HepG2 (cell line): ENCODE measurements around the gene RPL31. TPM values are rescaled to one million over a fixed set of nuclear protein-coding genes. Genes with fewer than 3 reads are reported as not detected.

Source experiments
- CREB1 ChIP-seq, 2 experiments: fragments of 450-650 bp in 1 of 2; IDR thresholded peaks; 2 replicates each; pipeline ENCODE4 v1.6.1; 2016 to 2017; ENCODE audit warnings: control low read depth in 1 of 2, mild to moderate bottlenecking in 1 of 2, missing compliant biosample characterization in 1 of 2, missing genetic modification characterization in 1 of 2
- FOXA1 ChIP-seq, 2 experiments: fragments of 450-650 bp in 1 of 2; sonication (generic) in 1 of 2; formaldehyde crosslinking in 1 of 2; IDR thresholded peaks; 2 replicates each; pipeline versions ENCODE4 v1.4.0 to v1.6.1; 2016 to 2020; ENCODE audit warnings: missing genetic modification reagents in 1 of 2
- FOXK2 ChIP-seq: fragments of 450-650 bp; IDR thresholded peaks from 2 replicates; pipeline ENCODE4 v1.6.1; 2016
- KDM2A ChIP-seq: sonication (generic); formaldehyde crosslinking; IDR thresholded peaks from 2 replicates; pipeline ENCODE4 v1.4.0; 2020; ENCODE audit warnings: low read depth, missing genetic modification reagents, borderline replicate concordance
- KLF6 ChIP-seq: IDR thresholded peaks from 2 replicates; pipeline ENCODE4 v1.8.0; 2016; ENCODE audit warnings: missing biosample characterization, missing genetic modification reagents
- NCOA2 ChIP-seq: sonication (generic); formaldehyde crosslinking; IDR thresholded peaks from 2 replicates; pipeline ENCODE4 v1.8.0; 2022; ENCODE audit warnings: inconsistent platforms
- NR2F6 ChIP-seq, 2 experiments: IDR thresholded peaks; 2 replicates each; pipeline ENCODE4 v1.6.1; 2016; ENCODE audit warnings: antibody characterized with exemption in 1 of 2, mild to moderate bottlenecking in 1 of 2
- WIZ ChIP-seq: sonication (generic); formaldehyde crosslinking; IDR thresholded peaks from 2 replicates; pipeline ENCODE4 v1.5.1; 2020; ENCODE audit warnings: mild to moderate bottlenecking, missing genetic modification reagents
- ZMYM3 ChIP-seq: sonication (generic); formaldehyde crosslinking; IDR thresholded peaks from 2 replicates; pipeline ENCODE4 v1.5.1; 2020; ENCODE audit warnings: mild to moderate bottlenecking, missing genetic modification reagents
- ZNF138 ChIP-seq: sonication (generic); formaldehyde crosslinking; IDR thresholded peaks from 2 replicates; pipeline ENCODE4 v1.5.0; 2020; ENCODE audit warnings: mild to moderate bottlenecking, low read depth, missing genetic modification reagents
- ZNF713 ChIP-seq: sonication (generic); formaldehyde crosslinking; IDR thresholded peaks from 2 replicates; pipeline ENCODE4 v1.4.0; 2020; ENCODE audit warnings: mild to moderate bottlenecking, missing genetic modification reagents
- ZNF768 ChIP-seq: sonication (generic); formaldehyde crosslinking; IDR thresholded peaks from 2 replicates; pipeline ENCODE4 v1.4.0; 2020; ENCODE audit warnings: missing genetic modification reagents
- ZNF816 ChIP-seq: sonication (generic); formaldehyde crosslinking; IDR thresholded peaks from 2 replicates; pipeline ENCODE4 v1.8.0; 2022; ENCODE audit warnings: missing genetic modification reagents, mild to moderate bottlenecking, borderline replicate concordance
- polyA plus RNA-seq, 8 experiments: library from polyadenylated mRNA; depleted of rRNA in 3 of 8; stranded (reverse) in 7 of 8; unstranded in 1 of 8; fragments of >200 nt; fragmentation: Illumina TruSeq in 4 of 8; extraction: Trizol in 4 of 8; gene quantifications; 2 replicates each; pipeline versions ENCODE4 v1.2.1 to v1.2.3, GENCODE V29; 2011 to 2016; ENCODE audit warnings: low read depth in 4 of 8, missing spikeins in 1 of 8, mixed read lengths in 1 of 8; ENCODE audit not compliant: insufficient read depth in 1 of 8
- total RNA-seq, 5 experiments: library from RNA; depleted of rRNA; stranded (reverse); fragments of >200 nt; fragmentation: Illumina TruSeq; extraction: Trizol; gene quantifications; 2 replicates each; pipeline ENCODE4 v1.2.3, GENCODE V29; 2016; ENCODE audit warnings: low read depth in 1 of 5
- TF ChIP-seq, protein P1 (sequence below): sonication (generic); formaldehyde crosslinking; IDR thresholded peaks from 2 replicates; pipeline ENCODE4 v1.5.1; 2020; ENCODE audit warnings: mild to moderate bottlenecking, missing genetic modification reagents, borderline replicate concordance
- TF ChIP-seq, protein P2 (sequence below): sonication (generic); formaldehyde crosslinking; IDR thresholded peaks from 2 replicates; pipeline ENCODE4 v1.4.0; 2020; ENCODE audit warnings: missing genetic modification reagents, mild to moderate bottlenecking, borderline replicate concordance
- TF ChIP-seq, protein P3 (sequence below): sonication (generic); formaldehyde crosslinking; IDR thresholded peaks from 2 replicates; pipeline ENCODE4 v1.4.0; 2020; ENCODE audit warnings: mild to moderate bottlenecking, missing genetic modification reagents

Gene RPL31
- total and polyA plus RNA-seq, 2 of the 13 experiments (the other 11 are each of a cell fraction or from before 2014, with no cell fraction given), result 3,331 to 3,582 TPM

DNA sequence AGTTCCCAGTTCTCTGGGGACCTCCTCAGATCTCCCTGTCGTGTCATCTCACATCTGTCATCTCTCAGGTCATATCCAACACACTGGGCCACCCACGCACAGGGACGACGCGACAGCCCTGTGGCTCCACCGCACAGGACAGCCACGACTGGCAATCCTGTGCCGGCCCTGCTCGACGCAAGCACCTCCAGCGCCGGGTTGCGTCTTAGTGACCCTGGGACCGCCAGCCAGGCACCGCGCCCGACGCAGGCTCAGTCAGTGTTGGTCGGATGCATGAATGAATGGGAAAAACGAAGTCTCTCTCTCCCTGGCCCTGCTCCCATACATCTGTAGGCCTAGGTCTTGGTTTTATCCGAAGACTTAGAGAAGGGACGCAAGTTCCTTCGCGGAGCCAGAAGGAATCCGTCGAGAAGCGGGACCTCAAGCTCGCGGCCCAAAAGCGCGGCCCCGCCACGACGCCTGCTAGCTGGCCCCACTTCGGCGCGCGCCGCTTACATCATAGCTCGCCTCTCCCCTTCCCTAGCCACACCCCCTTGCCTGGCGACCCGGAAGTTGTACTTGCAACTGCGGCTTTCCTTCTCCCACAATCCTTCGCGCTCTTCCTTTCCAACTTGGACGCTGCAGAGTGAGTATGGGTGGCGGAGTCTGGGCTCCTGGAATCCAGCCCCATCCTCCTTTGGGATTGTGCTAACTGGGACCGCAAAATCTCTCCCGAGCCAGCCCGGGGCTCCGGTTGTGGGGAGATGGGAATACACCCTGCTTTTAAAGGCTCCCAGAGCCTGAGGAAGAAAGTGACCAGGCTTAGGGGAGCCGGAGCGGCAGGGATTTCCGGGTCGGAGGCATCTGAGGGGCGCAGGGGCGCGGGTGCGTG is at the start of gene RPL31 (continued):
- TF ChIP-seq, protein P1, sequence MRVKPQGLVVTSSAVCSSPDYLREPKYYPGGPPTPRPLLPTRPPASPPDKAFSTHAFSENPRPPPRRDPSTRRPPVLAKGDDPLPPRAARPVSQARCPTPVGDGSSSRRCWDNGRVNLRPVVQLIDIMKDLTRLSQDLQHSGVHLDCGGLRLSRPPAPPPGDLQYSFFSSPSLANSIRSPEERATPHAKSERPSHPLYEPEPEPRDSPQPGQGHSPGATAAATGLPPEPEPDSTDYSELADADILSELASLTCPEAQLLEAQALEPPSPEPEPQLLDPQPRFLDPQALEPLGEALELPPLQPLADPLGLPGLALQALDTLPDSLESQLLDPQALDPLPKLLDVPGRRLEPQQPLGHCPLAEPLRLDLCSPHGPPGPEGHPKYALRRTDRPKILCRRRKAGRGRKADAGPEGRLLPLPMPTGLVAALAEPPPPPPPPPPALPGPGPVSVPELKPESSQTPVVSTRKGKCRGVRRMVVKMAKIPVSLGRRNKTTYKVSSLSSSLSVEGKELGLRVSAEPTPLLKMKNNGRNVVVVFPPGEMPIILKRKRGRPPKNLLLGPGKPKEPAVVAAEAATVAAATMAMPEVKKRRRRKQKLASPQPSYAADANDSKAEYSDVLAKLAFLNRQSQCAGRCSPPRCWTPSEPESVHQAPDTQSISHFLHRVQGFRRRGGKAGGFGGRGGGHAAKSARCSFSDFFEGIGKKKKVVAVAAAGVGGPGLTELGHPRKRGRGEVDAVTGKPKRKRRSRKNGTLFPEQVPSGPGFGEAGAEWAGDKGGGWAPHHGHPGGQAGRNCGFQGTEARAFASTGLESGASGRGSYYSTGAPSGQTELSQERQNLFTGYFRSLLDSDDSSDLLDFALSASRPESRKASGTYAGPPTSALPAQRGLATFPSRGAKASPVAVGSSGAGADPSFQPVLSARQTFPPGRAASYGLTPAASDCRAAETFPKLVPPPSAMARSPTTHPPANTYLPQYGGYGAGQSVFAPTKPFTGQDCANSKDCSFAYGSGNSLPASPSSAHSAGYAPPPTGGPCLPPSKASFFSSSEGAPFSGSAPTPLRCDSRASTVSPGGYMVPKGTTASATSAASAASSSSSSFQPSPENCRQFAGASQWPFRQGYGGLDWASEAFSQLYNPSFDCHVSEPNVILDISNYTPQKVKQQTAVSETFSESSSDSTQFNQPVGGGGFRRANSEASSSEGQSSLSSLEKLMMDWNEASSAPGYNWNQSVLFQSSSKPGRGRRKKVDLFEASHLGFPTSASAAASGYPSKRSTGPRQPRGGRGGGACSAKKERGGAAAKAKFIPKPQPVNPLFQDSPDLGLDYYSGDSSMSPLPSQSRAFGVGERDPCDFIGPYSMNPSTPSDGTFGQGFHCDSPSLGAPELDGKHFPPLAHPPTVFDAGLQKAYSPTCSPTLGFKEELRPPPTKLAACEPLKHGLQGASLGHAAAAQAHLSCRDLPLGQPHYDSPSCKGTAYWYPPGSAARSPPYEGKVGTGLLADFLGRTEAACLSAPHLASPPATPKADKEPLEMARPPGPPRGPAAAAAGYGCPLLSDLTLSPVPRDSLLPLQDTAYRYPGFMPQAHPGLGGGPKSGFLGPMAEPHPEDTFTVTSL, result peak; percentile 51
- 0 out of 2 replicates have a peak, but pooled peaks have one; percentile 12 for TF ChIP-seq FOXK2
- peak; percentile 99 for TF ChIP-seq KLF6 (CRISPR knock-in tag)
- no peak for TF ChIP-seq NR2F6 (IDR thresholded peaks at IDR 0.05)
- TF ChIP-seq NR2F6 (CRISPR knock-in tag; IDR thresholded peaks at IDR 0.05), result peak; percentile 61
- peak; percentile 86; the same call in 1 of the 2 replicates for TF ChIP-seq ZNF768 (CRISPR knock-in tag)
- peak; percentile 97 for TF ChIP-seq KDM2A (CRISPR knock-in tag)
- TF ChIP-seq, protein P2, sequence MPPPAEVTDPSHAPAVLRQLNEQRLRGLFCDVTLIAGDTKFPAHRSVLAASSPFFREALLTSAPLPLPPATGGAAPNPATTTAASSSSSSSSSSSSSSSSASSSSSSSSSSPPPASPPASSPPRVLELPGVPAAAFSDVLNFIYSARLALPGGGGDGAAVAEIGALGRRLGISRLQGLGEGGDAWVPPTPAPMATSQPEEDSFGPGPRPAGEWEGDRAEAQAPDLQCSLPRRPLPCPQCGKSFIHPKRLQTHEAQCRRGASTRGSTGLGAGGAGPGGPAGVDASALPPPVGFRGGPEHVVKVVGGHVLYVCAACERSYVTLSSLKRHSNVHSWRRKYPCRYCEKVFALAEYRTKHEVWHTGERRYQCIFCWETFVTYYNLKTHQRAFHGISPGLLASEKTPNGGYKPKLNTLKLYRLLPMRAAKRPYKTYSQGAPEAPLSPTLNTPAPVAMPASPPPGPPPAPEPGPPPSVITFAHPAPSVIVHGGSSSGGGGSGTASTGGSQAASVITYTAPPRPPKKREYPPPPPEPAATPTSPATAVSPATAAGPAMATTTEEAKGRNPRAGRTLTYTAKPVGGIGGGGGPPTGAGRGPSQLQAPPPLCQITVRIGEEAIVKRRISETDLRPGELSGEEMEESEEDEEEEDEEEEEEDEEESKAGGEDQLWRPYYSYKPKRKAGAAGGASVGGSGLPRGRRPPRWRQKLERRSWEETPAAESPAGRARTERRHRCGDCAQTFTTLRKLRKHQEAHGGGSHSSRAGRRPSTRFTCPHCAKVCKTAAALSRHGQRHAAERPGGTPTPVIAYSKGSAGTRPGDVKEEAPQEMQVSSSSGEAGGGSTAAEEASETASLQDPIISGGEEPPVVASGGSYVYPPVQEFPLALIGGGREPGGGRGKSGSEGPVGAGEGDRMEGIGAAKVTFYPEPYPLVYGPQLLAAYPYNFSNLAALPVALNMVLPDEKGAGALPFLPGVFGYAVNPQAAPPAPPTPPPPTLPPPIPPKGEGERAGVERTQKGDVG (CRISPR knock-in tag), result peak; percentile 100
- no peak for TF ChIP-seq FOXA1 (IDR thresholded peaks at IDR 0.05)
- peak; percentile 60; the same call in 1 of the 2 replicates for TF ChIP-seq FOXA1 (CRISPR knock-in tag; IDR thresholded peaks at IDR 0.05)
- TF ChIP-seq CREB1 (IDR thresholded peaks at IDR 0.05), result peak; percentile 87
- TF ChIP-seq CREB1 (CRISPR knock-in tag; IDR thresholded peaks at IDR 0.05), result peak; percentile 96
- TF ChIP-seq, protein P3, sequence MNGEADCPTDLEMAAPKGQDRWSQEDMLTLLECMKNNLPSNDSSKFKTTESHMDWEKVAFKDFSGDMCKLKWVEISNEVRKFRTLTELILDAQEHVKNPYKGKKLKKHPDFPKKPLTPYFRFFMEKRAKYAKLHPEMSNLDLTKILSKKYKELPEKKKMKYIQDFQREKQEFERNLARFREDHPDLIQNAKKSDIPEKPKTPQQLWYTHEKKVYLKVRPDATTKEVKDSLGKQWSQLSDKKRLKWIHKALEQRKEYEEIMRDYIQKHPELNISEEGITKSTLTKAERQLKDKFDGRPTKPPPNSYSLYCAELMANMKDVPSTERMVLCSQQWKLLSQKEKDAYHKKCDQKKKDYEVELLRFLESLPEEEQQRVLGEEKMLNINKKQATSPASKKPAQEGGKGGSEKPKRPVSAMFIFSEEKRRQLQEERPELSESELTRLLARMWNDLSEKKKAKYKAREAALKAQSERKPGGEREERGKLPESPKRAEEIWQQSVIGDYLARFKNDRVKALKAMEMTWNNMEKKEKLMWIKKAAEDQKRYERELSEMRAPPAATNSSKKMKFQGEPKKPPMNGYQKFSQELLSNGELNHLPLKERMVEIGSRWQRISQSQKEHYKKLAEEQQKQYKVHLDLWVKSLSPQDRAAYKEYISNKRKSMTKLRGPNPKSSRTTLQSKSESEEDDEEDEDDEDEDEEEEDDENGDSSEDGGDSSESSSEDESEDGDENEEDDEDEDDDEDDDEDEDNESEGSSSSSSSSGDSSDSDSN (CRISPR knock-in tag), result peak; percentile 87
- peak; percentile 93 for TF ChIP-seq ZNF138 (CRISPR knock-in tag)
- peak; percentile 94 for TF ChIP-seq ZNF713 (CRISPR knock-in tag)
- peak; percentile 91 for TF ChIP-seq WIZ
- peak; percentile 93; the same call in 1 of the 2 replicates for TF ChIP-seq ZNF816 (CRISPR knock-in tag)
- peak; percentile 60 for TF ChIP-seq ZMYM3
- TF ChIP-seq NCOA2 (CRISPR knock-in tag), result peak; percentile 85
